Pancreas (tissue), 10 donors: ENCODE measurements around the gene LAMP5. TPM values are rescaled to one million over a fixed set of nuclear protein-coding genes. Genes with fewer than 3 reads are reported as not detected.

Experiments used
- ATAC-seq, 4 donors: fragments of 200-7000 bp; cut with Tn5 transposase; one replicate each; pipeline versions ENCODE4 v1.8.0 to v1.9.1; 2020; ENCODE audit warnings: mild to moderate bottlenecking in 4 of 4, moderate library complexity in 4 of 4
- DNase-seq, 6 donors: peaks; one replicate each; pipeline ENCODE4 v3.0.0-alpha.2; 2020
- FAIRE-seq: peaks from 2 replicates; lab custom pipeline; 2012; peaks lifted over from hg19 to GRCh38; lab: Jason Lieb, UNC
- H3K27ac ChIP-seq, 4 donors: fragments of 200-600 bp; sonication (generic); 1 replicate in 3 of 4; 2 replicates in 1 of 4; pipeline versions ENCODE4 v1.5.0 to v1.8.0; 2020
- H3K27me3 ChIP-seq, 4 donors: fragments of 200-600 bp; one replicate each; pipeline ENCODE4 v1.8.0; 2021
- H3K36me3 ChIP-seq, 3 donors: fragments of 200-600 bp; sonication (generic) in 1 of 3; one replicate each; pipeline versions ENCODE4 v1.5.0 to v1.8.0; 2020 to 2021
- H3K4me1 ChIP-seq, 3 donors: fragments of 200-600 bp; one replicate each; pipeline ENCODE4 v1.8.0; 2021
- H3K4me3 ChIP-seq, 4 donors: fragments of 200-600 bp; sonication (generic) in 2 of 4; one replicate each; pipeline versions ENCODE4 v1.5.0 to v1.8.0; 2020 to 2021
- H3K9me3 ChIP-seq, 4 donors: fragments of 200-600 bp; one replicate each; pipeline ENCODE4 v1.8.0; 2021
- WGBS, 2 donors: extraction: QIAGEN DNeasy Blood & Tissue Kit; methylation state at CpG; one replicate each; pipeline ENCODE4 v1.1.7; 2013; 5-methylcytosine and 5-hydroxymethylcytosine counted together
- intact Hi-C, 3 donors: fragments of 100-400 bp; cut with DNase I; formaldehyde crosslinking; loops; one replicate each; pipeline versions ENCODE4 v1.11.1 to v1.14.2; 2022
- polyA plus RNA-seq, 2 donors: library from polyadenylated mRNA; stranded (reverse); fragments of 200-250 nt; gene quantifications; one replicate each; pipeline ENCODE4 v1.2.3, GENCODE V29; 2013
- total RNA-seq, 6 donors: library from RNA; stranded (reverse); fragmentation: NEBNext Ultra II Directional in 4 of 6; extraction: Animal tissue kit (Norgen Biotek cat#: 25700) in 4 of 6; gene quantifications; one replicate each; pipeline versions ENCODE4 v1.2.1 to v1.2.4, GENCODE V29; 2021 to 2023
- TF ChIP-seq, protein P1 (sequence below), 4 donors: fragments of 200-600 bp; sonication (generic) in 3 of 4; IDR thresholded peaks; one replicate each; pipeline versions ENCODE4 v1.5.0 to v1.8.0; 2021; ENCODE audit warnings: antibody characterized with exemption in 4 of 4
- donor health status: healthy with polysubstance abuse.
- donor health status: DM: no; HTN: no; CAD: no; lungs with moderate emphysema.
- donor health status: DM: no; HTN: no; CAD: no.
- donor health status: control.
- donor health status: control.
- donor health status: Bipolar disorder and iron deficiency.
- donor health status: DM: yes; HTN: yes; CAD: no.
- donor health status: DM: no; HTN: no; CAD: no.
- donor health status: DM: no; HTN: no; CAD: no.
- donor health status: DM: yes; HTN: yes; CAD: no.

Gene LAMP5
- total and polyA plus RNA-seq, 8 donors: 0.09 to 3.9 (median 0.35) TPM; not detected in 3

DNA sequence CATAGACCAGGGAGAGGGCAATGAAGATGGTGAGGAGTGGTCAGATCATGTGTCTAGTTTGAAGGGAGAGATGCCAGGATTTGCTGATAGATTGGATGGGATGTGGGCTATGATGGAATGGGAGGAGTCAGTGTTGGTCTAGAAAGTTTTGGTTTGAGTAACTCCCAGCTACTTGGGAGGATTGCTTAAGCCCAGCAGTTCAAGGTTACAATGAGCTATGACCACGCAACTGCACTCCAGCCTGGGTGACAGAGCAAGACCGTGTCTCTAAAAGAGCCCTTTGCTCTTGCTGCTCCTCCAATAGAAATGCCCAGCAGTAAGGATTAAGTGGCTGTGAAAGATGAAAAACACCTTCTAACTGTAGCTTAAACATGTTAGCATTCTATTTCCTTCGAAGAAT lies 18.2 kb upstream of the LAMP5 start:
- 76 to 78% methylated on average over 3 of the region's 3 CpGs for WGBS, 2 donors
- intact Hi-C loops: no loop called here
- ATAC-seq: no peak
- FAIRE-seq: no peak
- no peak for DNase-seq
- Histone ChIP-seq H3K4me1 (no peaks in the 10 kb centered on the region), H3K36me3 (no peaks in the 10 kb centered on the region), H3K27me3 (no peaks in the 10 kb centered on the region), H3K9me3 (no peaks in the 10 kb centered on the region), H3K4me3 (no peak overlapping the region), H3K27ac (no peak overlapping the region)
- TF ChIP-seq, protein P1, sequence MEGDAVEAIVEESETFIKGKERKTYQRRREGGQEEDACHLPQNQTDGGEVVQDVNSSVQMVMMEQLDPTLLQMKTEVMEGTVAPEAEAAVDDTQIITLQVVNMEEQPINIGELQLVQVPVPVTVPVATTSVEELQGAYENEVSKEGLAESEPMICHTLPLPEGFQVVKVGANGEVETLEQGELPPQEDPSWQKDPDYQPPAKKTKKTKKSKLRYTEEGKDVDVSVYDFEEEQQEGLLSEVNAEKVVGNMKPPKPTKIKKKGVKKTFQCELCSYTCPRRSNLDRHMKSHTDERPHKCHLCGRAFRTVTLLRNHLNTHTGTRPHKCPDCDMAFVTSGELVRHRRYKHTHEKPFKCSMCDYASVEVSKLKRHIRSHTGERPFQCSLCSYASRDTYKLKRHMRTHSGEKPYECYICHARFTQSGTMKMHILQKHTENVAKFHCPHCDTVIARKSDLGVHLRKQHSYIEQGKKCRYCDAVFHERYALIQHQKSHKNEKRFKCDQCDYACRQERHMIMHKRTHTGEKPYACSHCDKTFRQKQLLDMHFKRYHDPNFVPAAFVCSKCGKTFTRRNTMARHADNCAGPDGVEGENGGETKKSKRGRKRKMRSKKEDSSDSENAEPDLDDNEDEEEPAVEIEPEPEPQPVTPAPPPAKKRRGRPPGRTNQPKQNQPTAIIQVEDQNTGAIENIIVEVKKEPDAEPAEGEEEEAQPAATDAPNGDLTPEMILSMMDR (IDR thresholded peaks at IDR 0.05): no peak

DNA sequence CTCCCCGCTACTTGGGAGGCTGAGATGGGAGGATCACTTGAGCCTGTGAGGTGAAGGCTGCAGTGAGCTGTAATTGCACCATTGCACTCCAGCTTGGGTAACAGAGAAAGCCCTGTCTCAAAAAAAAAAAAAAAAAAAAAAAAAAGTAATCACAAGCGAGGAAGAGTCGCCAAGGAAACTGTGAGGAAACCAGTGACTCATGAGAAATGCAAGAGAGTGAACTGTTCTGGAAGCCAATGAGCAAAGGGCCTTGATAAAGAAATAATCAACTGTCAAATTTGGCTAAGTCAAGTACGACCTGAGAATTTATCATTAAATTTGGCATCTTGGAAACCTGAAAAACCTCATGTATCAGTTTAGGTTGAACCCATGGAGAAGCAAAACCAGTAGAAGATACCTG lies 16.1 kb upstream of the LAMP5 start:
- 73 to 83% methylated on average over 4 of the region's 4 CpGs for WGBS, 2 donors
- intact Hi-C loops: no loop called here
- FAIRE-seq (no peak), ATAC-seq (no peak), DNase-seq (no peak)
- Histone ChIP-seq H3K4me1 (no peaks in the 10 kb centered on the region), H3K27me3 (no peaks in the 10 kb centered on the region), H3K9me3 (no peaks in the 10 kb centered on the region), H3K4me3 (no peak overlapping the region), H3K36me3 (no peaks in the 10 kb centered on the region), H3K27ac (no peak overlapping the region)
- TF ChIP-seq, protein P1 (IDR thresholded peaks at IDR 0.05): no peak

DNA sequence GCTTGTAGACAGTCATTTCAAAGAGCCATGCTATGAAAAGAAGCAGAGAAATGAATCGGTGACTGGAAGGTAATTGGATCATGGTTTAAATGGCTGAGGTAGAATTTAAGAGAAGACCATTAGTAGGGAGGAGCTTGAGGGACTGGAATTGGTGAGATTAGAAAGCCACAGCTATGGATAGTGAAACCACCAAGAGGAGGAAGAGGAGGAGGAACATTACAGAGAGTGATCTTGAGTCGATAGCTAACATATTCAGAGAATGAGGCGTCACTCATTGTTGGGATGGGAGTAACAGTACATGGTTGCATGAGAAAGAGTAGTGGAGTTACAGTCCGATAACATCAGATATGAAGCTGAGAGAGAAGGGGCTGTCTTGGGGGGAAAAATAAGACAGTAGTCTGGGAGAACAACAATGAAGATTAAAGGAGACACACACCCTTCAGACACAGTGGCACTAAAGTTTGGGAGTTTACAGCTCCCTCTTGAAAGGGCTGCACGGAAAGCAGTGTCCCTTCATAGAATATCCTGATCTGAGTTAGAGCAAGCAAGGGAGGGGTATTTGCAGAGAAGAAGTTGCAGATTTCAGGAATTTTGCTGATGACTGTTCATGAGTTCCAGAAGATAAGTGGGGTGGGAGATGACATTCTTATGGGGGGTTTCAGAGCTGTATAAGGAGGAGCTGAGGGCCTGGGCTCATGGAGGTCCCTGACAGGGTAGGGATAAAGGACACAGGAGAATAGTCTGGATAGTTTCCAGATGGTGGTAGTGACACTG lies 15.1 kb upstream of the LAMP5 start:
- DNase-seq (no peak), ATAC-seq (no peak), FAIRE-seq (no peak)
- Histone ChIP-seq H3K36me3 (no peaks in the 10 kb centered on the region), H3K9me3 (no peaks in the 10 kb centered on the region), H3K27me3 (no peaks in the 10 kb centered on the region), H3K4me1 (no peaks in the 10 kb centered on the region), H3K4me3 (no peak overlapping the region), H3K27ac (no peak overlapping the region)
- TF ChIP-seq, protein P1 (IDR thresholded peaks at IDR 0.05): no peak
- WGBS, 2 donors: 74 to 84% methylated on average over 5 of the region's 5 CpGs
- intact Hi-C loops: no loop called here

DNA sequence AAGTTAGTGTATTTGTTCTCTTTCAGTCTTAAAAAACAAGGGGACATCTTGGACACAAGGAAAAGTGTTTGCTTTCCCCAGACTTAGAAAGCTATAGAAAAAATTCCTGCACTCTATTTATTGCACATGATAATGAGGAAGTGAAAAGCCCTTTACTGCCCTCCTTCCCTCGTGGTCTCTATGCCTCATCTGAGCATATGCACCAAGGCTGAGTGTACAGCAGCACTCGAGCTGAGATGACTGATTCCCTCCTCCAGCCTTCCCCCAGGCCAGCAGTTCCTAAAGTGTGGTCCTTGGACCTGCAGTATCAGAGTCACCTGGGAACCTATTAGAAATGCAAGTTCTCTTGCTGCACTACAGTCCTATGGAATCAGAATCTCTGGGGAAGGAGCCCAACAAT lies 14.3 kb upstream of the LAMP5 start:
- no peak overlapping the region for H3K27ac ChIP-seq
- 24 to 27% methylated on average over 2 of the region's 2 CpGs for WGBS, 2 donors
- ATAC-seq (peak in 2 of 4 donors; percentile 71 to 74), DNase-seq (no peak), FAIRE-seq (no peak)
- H3K9me3 ChIP-seq: no peaks in the 10 kb centered on the region
- TF ChIP-seq, protein P1 (IDR thresholded peaks at IDR 0.05): no peak
- intact Hi-C loops: no loop called here
- H3K4me1 ChIP-seq: no peaks in the 10 kb centered on the region
- no peaks in the 10 kb centered on the region for H3K27me3 ChIP-seq
- H3K4me3 ChIP-seq: no peak overlapping the region
- no peaks in the 10 kb centered on the region for H3K36me3 ChIP-seq

DNA sequence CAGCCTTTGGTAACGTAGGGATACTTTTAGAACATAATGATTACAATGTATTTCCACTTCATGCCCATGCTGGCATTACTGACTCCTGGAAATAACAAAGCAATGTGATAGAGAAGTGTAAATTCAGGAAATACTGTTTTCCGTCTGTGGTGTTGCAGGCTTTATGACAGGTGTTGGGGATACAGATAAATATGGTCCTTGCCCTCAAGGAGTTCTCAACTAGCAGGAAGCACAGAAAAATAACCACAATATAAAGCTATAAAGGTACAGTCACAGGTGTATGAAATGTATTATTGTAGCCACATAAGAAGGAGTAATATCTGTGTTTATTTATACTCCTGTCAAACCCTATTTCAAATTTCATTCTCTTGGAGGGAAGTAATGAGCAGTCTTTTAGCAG lies 12.9 kb upstream of the LAMP5 start:
- FAIRE-seq (no peak), ATAC-seq (no peak), DNase-seq (no peak)
- WGBS, 2 donors: 58 to 63% methylated on average over 2 of the region's 2 CpGs
- no peak overlapping the region for H3K27ac ChIP-seq
- H3K4me1 ChIP-seq: no peaks in the 10 kb centered on the region
- H3K36me3 ChIP-seq: no peaks in the 10 kb centered on the region
- no peak overlapping the region for H3K4me3 ChIP-seq
- TF ChIP-seq, protein P1 (IDR thresholded peaks at IDR 0.05): no peak
- no peaks in the 10 kb centered on the region for H3K27me3 ChIP-seq
- no peaks in the 10 kb centered on the region for H3K9me3 ChIP-seq
- intact Hi-C loops: no loop called here
